GM12873 (cell line): ENCODE data around the gene MFAP3.

Source experiments
- TF ChIP-seq, protein P1 (sequence below): IDR thresholded peaks from 2 replicates; pipeline ENCODE4 v1.5.1; 2012; ENCODE audit warnings: low read depth, mild to moderate bottlenecking, moderate library complexity, low read length, control low read depth; ENCODE audit not compliant: insufficient read depth; ENCODE audit errors: missing control alignments

The MFAP3 gene

DNA sequence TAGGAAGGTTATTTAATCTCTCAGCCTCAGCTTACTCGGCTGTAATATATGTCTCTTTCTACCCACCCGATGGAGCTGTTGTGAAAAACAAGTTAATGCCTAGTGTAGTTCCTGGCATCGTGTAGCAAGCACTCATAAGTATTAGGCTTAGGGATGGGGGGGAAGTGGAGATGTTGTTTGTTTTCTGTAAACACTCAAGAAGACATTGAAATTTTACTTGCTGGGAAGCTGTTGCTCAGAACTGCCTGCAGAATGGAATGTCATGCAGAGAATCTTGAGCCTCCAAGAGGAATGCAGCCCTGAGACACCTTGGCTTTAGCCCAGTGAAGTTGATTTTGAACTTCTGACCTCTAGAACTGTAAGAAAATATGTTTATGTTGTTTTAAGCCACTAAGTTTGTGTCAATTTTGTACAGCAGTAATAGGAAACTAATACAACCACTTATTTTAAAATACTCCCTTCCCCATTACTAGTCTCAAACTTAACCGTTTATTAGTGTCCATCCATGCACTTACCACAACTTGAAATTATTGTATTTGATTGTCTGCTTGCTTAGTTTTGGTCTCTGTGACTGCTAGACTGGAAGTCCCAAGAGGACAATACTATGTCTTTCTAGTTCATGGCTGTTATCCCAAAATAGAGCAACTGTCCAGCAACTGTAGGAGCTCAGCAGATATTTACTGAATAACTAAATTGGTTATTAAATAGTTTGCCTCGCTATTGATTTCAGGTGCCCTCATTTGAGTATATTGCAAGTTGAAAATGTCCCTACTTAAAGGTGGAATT lies 53.8 kb downstream of the MFAP3 start:
- TF ChIP-seq, protein P1, sequence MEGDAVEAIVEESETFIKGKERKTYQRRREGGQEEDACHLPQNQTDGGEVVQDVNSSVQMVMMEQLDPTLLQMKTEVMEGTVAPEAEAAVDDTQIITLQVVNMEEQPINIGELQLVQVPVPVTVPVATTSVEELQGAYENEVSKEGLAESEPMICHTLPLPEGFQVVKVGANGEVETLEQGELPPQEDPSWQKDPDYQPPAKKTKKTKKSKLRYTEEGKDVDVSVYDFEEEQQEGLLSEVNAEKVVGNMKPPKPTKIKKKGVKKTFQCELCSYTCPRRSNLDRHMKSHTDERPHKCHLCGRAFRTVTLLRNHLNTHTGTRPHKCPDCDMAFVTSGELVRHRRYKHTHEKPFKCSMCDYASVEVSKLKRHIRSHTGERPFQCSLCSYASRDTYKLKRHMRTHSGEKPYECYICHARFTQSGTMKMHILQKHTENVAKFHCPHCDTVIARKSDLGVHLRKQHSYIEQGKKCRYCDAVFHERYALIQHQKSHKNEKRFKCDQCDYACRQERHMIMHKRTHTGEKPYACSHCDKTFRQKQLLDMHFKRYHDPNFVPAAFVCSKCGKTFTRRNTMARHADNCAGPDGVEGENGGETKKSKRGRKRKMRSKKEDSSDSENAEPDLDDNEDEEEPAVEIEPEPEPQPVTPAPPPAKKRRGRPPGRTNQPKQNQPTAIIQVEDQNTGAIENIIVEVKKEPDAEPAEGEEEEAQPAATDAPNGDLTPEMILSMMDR: no peak

DNA sequence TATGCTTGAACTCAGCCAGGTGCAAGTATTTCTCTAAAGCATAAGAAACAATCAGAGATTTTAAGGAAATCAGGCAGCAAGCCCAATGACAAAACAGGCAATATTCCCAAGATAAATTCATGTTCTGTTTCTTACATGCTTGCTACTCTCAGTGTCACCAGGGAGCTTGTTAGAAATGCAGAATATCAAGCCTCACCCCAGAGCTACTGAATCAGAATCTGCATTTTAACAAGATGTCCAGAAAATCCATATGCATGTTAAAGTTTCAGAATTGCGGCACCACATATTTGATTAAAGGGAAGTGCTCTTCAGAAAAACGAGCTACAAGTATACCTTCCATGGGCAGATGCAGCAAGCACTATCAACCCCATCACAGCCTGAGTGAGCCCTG lies 54.4 kb downstream of the MFAP3 start:
- TF ChIP-seq, protein P1: no peak

DNA sequence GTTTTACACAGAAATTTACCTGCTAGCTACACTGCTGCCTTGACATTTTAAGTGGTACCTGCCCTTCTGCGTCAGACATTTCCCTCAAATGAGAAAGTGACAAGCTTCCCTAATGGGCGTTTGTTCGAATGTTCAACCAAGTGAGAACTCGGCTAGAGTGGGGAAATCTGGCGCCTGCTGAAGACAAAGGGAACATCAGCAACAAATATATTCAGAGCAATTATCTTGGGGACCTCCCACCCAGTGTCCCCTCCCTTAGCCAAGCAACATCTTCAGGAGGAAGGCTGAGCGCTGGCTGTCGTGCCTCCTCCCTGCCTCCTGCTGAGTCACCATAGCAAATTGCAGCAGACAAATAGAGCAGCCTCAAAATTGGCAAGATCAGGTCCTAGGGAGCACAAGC lies 57.1 kb downstream of the MFAP3 start:
- TF ChIP-seq, protein P1: no peak

DNA sequence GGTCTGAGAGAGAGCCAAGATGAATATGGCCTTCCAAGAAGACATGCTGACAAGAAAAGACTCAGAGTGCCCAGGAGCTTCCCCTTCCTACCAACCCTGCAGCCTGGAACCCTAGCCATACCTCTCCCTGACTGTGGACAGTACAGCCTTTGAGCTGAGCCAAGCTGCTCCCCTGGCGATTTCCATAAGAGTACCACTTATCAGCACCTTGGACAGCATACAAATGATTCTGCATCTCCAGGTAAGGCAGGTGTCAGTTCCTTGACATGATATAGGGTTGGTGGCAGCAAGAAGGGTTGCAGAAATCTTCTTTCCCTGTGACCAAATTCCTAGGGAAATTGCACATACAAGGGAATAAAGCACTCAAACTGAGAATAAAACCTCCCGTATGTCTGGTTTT lies 58.3 kb downstream of the MFAP3 start:
- TF ChIP-seq, protein P1: no peak

DNA sequence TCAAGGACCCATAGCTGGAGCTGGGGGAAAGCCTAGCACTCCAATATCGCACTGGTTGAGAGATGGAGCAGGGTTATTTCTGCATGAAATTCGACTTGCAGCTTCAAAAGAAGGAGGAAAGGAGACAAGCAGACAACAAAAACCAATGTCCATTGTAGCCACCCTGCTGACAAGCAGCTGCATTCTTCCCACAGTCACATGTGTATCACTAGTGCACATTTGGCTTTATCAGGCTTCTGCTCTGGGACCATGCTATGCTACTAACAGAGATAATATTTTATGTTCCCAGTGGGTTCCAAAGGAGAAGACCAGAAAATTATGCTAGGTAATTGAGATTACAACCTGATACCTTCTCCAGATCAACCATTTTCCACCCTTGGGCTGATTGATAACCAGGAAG lies 59.7 kb downstream of the MFAP3 start:
- TF ChIP-seq, protein P1: no peak

DNA sequence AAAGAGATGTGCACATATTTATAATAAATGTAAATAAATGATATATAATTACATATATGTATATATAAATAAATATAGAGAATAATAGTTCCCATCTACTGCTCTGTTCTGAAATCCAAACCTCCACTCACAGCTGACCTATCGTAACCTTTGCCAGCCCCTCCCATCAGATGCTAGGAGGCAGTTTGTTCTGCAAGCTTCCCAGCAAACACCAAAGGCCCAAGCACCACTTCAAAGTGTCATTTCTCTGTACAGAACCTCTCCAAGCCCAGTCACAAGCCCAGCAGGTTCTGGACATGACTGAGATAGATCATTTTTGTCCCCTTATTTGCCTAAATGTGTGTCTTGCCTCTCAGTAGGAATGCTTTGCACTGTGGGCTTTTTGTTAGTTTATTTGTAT lies 62.4 kb downstream of the MFAP3 start:
- TF ChIP-seq, protein P1: no peak

DNA sequence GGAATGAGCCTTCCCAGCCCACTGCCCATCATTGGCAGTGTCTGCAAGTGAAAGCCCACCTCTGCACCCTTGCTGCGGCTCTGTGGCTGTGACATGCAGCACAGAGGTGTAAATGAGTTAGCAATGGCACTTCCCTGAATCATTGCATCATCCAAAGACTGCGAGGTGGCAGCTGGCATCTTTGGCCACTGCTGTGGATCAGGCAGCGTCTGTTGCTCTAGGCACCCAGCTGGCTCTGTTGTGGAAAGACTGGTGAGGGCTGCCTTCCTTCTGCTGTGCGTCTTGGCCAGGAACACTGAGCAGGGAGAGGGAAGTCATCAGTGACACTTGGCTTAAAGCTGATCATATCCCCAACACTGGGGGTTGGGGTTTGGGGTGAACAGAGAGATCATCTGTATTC lies 64.5 kb downstream of the MFAP3 start:
- TF ChIP-seq, protein P1: no peak
